GM12873 (cell line): ENCODE results near the gene STATH.

Experiments
- CTCF ChIP-seq: IDR thresholded peaks from 2 replicates; pipeline ENCODE4 v1.5.1; 2012; ENCODE audit warnings: low read depth, mild to moderate bottlenecking, moderate library complexity, low read length, control low read depth; ENCODE audit not compliant: insufficient read depth; ENCODE audit errors: missing control alignments

The STATH gene

GRCh38 chr4:69995526-69996016 lies at the start of gene STATH:
STATH (plus strand) TSS chr4:69995966; CDS start chr4:69998438, 2,472 bp downstream.
- no peak for TF ChIP-seq CTCF

GRCh38 chr4:69951602-69952001 lies 44.2 kb upstream of the STATH start:
- TF ChIP-seq CTCF, result no peak

GRCh38 chr4:69957209-69957608 lies 38.6 kb upstream of the STATH start:
- TF ChIP-seq CTCF, result no peak

GRCh38 chr4:69965628-69966027 lies 30.1 kb upstream of the STATH start, which contains the start of gene CSN2:
CSN2 (minus strand) TSS chr4:69965728; CDS start chr4:69960995, 4,733 bp downstream.
- TF ChIP-seq CTCF, result no peak

GRCh38 chr4:69970071-69970470 lies 25.7 kb upstream of the STATH start:
- no peak for TF ChIP-seq CTCF

GRCh38 chr4:69974631-69975030 lies 21.1 kb upstream of the STATH start:
- TF ChIP-seq CTCF, result no peak

- TF ChIP-seq CTCF, result no peak
Measured at GRCh38 chr4:69977582-69977981, 18.2 kb upstream of the STATH start.

GRCh38 chr4:69984030-69984443 lies 11.7 kb upstream of the STATH start:
- no peak for TF ChIP-seq CTCF
